NCI-H2196 treated with DMSO at 0.1 percent for 48 hours (cell line): Measurements from ENCODE around the gene SDHB.
A peak's percentile ranks its signal among the peaks of the same experiment; 100 is the strongest.

ENCODE experiments used
- DNase-seq: peaks from one replicate; lab custom pipeline; 2025; ENCODE audit not compliant: unreplicated experiment; lab: John Stamatoyannopoulos, UW

Gene SDHB

DNA sequence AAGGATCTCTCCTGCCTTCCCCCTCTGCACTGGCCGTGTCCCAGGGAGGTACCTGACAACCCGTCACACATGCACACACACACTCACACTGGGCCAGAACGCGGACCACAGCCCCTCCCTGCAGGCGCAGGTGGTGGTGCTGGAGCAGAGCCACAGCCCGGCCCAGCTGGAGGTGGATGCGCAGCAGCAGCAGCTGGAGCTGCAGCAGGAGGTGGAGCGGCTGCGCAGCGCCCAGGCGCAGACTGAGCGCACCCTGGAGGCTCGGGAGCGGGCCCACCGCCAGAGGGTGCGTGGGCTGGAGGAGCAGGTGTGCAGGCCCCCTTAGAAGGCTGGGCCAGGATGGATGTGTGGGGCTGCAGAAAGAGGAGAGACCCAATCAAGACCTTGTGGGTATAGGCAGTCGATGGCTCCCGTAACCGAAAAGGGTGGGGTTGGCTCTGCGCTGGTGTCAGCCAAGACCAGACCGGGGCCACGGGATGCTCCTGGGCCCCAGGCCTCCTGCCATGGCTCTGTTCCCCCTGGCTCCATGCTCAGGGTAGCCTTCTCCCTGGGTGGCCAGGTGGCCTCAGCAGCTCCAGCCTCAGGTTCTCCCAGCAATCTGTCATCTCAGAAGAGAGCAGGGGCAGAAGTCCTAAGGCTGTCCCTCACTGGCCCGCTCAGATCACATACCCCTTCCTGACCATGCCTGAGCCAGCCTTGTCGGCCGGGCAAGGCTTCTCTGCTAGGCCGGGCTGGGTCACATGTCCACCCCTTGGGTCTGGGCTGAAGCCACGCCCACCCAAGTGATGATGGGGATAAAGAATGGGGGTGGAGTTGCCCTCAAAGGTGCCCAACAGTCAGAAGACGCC is 82.3 kb downstream of the SDHB start:
- peak; percentile 40 for DNase-seq

DNA sequence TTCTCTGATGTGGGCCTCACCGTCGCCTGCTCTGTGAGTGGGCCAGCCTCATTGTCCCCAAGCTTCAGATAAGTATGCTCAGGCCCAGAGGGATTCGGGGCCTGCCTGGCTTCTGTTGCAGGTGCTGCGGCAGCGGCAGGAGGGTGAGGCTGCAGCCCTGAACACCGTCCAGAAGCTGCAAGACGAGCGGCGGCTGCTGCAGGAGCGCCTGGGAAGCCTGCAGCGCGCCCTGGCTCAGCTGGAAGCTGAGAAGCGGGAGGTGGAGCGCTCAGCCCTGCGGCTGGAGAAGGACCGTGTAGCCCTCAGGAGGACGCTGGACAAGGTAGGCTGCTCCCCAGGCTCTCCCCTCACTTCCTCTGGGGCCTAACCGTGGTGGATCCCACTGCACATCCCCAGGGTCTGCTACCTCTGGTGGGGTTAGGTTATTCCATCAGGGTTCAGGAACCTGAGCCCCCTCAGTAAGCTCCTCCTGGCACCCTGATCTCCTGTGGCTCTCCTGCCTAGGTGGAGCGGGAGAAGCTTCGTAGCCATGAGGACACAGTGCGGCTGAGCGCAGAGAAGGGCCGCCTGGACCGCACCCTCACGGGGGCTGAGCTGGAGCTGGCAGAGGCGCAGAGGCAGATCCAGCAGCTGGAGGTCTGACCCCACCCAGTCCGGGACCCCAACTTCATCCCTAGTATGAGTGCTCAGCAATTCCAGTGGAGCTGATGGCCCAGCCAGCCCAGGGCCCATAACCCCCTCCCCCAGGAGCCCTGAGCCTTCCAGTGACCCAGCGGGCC is 83.5 kb downstream of the SDHB start:
- DNase-seq = no peak

DNA sequence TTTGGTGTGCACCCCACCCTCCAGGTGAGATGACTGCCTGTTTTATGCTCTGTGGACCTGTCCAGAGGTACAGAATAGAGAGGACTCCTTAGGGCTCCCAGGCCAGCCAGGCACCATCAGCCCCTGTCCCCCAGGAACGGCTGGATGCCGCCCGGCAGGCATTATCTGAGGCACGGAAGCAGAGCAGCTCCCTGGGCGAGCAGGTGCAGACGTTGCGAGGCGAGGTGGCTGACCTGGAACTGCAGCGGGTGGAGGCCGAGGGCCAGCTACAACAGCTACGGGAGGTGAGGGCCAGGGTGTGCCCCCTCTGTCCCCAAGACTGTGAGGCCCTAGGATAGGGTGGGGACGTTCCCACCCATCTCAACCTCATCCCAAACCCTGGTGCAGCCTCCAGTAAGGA is 84.2 kb downstream of the SDHB start:
- no peak for DNase-seq

GRCh38 chr1:16969057-16969611 is 84.7 kb downstream of the SDHB start:
- no peak for DNase-seq
